ENCODE data around the gene TNS3. TPM values are rescaled to one million over a fixed set of nuclear protein-coding genes. Genes with fewer than 3 reads are reported as not detected.
A peak's percentile ranks its signal among the peaks of the same experiment; 100 is the strongest.

TNS3 gene
- total and polyA plus RNA-seq, 2 of the 13 experiments (the other 11 are each of a cell fraction or from before 2014, with no cell fraction given): 52.9 to 55.7 TPM

- 0 out of 2 replicates have a peak, but pooled peaks have one; percentile 81 for TF ChIP-seq ZNF230 (CRISPR knock-in tag; IDR thresholded peaks at IDR 0.05)
- no peak for TF ChIP-seq TMF1 (CRISPR knock-in tag; IDR thresholded peaks at IDR 0.05; ENCODE audit: low read depth)
- no peak for TF ChIP-seq ERF (CRISPR knock-in tag; IDR thresholded peaks at IDR 0.05)
- no peak for TF ChIP-seq TGIF2 (CRISPR knock-in tag; IDR thresholded peaks at IDR 0.05)
- TF ChIP-seq ZBTB10 (CRISPR knock-in tag; IDR thresholded peaks at IDR 0.05; ENCODE audit: borderline replicate concordance): peak; percentile 91
- TF ChIP-seq HINFP (CRISPR knock-in tag; IDR thresholded peaks at IDR 0.05; ENCODE audit: low read depth): 0 out of 2 replicates have a peak, but pooled peaks have one; percentile 41
- TF ChIP-seq YY1 (IDR thresholded peaks at IDR 0.05; ENCODE audit: insufficient read depth, insufficient replicate concordance, low read depth, low read length): peak; percentile 84
- TF ChIP-seq HNF1A (IDR thresholded peaks at IDR 0.05; ENCODE audit: low read depth): no peak
- 0 out of 2 replicates have a peak, but pooled peaks have one; percentile 0 for TF ChIP-seq HNF1A (CRISPR knock-in tag; IDR thresholded peaks at IDR 0.05; ENCODE audit: borderline replicate concordance)
- TF ChIP-seq TAF1 (CRISPR knock-in tag; IDR thresholded peaks at IDR 0.05): peak; percentile 54; the same call in 1 of the 2 replicates
- peak; percentile 36 for TF ChIP-seq DBP (CRISPR knock-in tag; IDR thresholded peaks at IDR 0.05; ENCODE audit: not compliant biosample characterization)
- TF ChIP-seq TOE1 (CRISPR knock-in tag; IDR thresholded peaks at IDR 0.05): no peak
- TF ChIP-seq ZNF225 (CRISPR knock-in tag; IDR thresholded peaks at IDR 0.05): no peak
- peak; percentile 73 for TF ChIP-seq MAX (IDR thresholded peaks at IDR 0.05)
- peak; percentile 78 for TF ChIP-seq ZNF263 (CRISPR knock-in tag; IDR thresholded peaks at IDR 0.05)
- TF ChIP-seq ZFP90 (CRISPR knock-in tag; IDR thresholded peaks at IDR 0.05; ENCODE audit: borderline replicate concordance): peak; percentile 21; the same call in 1 of the 2 replicates
Observed at GRCh38 chr7:47581804-47582763, at the start of gene TNS3 (continued).

Measured in HepG2 (cell line).